Left lung (tissue), 10 donors: ENCODE results near the gene HGF. TPM values are rescaled to one million over a fixed set of nuclear protein-coding genes. Genes with fewer than 3 reads are reported as not detected.

Experiments used
- ATAC-seq: fragments of 200-7000 bp; cut with Tn5 transposase; one replicate; pipeline ENCODE4 v1.9.1; 2020; ENCODE audit warnings: moderate library complexity
- DNase-seq, 4 donors: peaks; one replicate each; pipeline ENCODE4 v3.0.0-alpha.2; 2013 to 2020
- H3K27ac ChIP-seq, 2 donors: fragments of 200-600 bp; sonication (generic) in 1 of 2; one replicate each; pipeline versions ENCODE4 v1.5.0 to v1.8.0; 2020 to 2021
- H3K27me3 ChIP-seq, 2 donors: fragments of 200-600 bp; sonication (generic) in 1 of 2; one replicate each; pipeline versions ENCODE4 v1.5.0 to v1.8.0; 2020 to 2021
- H3K36me3 ChIP-seq, 2 donors: fragments of 200-600 bp; sonication (generic) in 1 of 2; one replicate each; pipeline versions ENCODE4 v1.5.0 to v1.8.0; 2020 to 2021
- H3K4me1 ChIP-seq, 2 donors: fragments of 200-600 bp; one replicate each; pipeline ENCODE4 v1.8.0; 2021
- H3K4me3 ChIP-seq, 2 donors: fragments of 200-600 bp; sonication (generic) in 1 of 2; one replicate each; pipeline versions ENCODE4 v1.5.0 to v1.8.0; 2020 to 2021; ENCODE audit warnings: mild to moderate bottlenecking in 1 of 2
- H3K9me3 ChIP-seq, 2 donors: fragments of 200-600 bp; sonication (generic) in 1 of 2; one replicate each; pipeline versions ENCODE4 v1.5.0 to v1.8.0; 2020 to 2021
- CTCF ChIP-seq, 2 donors: fragments of 200-600 bp; sonication (generic) in 1 of 2; IDR thresholded peaks; one replicate each; pipeline versions ENCODE4 v1.5.0 to v1.8.0; 2021; ENCODE audit warnings: antibody characterized with exemption in 2 of 2
- intact Hi-C, 2 donors: fragments of 100-400 bp; cut with DNase I; formaldehyde crosslinking; loops; one replicate each; pipeline versions ENCODE4 v1.11.2 to v1.14.2; 2022
- polyA plus RNA-seq, 6 donors: library from polyadenylated mRNA; unstranded; fragments of 120-200 nt; gene quantifications; one replicate each; pipeline ENCODE4 v1.2.1, GENCODE V29; 2013; ENCODE audit not compliant: insufficient read length in 6 of 6
- total RNA-seq, 2 donors: library from RNA; stranded (reverse); fragmentation: NEBNext Ultra II Directional; extraction: Animal tissue kit (Norgen Biotek cat#: 25700); gene quantifications; one replicate each; pipeline ENCODE4 v1.2.1, GENCODE V29; 2021
- donor health status: DM: no; HTN: yes; CAD: no.
- donor health status: DM: no; HTN: no; CAD: no.

Gene HGF
- total and polyA plus RNA-seq, 8 donors, result 21.0 to 42.0 (median 29.1) TPM

DNA sequence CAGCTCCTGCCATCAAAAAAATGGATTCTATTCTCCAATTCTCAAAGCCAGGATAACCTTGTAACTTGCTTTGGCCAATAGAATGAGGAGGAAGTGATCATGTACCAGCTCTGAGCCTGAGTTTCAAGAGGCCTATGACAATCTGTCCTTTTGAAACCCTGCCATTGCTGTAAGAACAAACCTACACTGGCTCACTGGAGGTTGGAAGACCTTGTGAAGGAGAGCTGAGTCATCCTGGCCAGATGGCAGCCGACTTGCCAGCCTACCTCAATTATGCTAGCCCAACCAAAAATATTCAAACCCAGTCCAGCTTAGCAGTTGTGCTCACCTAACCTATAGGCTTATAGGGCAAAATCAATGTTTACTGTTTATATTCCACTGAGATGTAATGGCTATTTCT is 93.0 kb downstream of the HGF start:
- no peaks in the 10 kb centered on the region for H3K4me1 ChIP-seq
- no peak overlapping the region for H3K27ac ChIP-seq
- ATAC-seq (no peak), DNase-seq (no peak)
- no peak for TF ChIP-seq CTCF (IDR thresholded peaks at IDR 0.05)
- no peaks in the 10 kb centered on the region for H3K9me3 ChIP-seq
- intact Hi-C loops, result no loop called here
- no peaks in the 10 kb centered on the region for H3K36me3 ChIP-seq
- no peaks in the 10 kb centered on the region for H3K27me3 ChIP-seq
- no peak overlapping the region for H3K4me3 ChIP-seq

DNA sequence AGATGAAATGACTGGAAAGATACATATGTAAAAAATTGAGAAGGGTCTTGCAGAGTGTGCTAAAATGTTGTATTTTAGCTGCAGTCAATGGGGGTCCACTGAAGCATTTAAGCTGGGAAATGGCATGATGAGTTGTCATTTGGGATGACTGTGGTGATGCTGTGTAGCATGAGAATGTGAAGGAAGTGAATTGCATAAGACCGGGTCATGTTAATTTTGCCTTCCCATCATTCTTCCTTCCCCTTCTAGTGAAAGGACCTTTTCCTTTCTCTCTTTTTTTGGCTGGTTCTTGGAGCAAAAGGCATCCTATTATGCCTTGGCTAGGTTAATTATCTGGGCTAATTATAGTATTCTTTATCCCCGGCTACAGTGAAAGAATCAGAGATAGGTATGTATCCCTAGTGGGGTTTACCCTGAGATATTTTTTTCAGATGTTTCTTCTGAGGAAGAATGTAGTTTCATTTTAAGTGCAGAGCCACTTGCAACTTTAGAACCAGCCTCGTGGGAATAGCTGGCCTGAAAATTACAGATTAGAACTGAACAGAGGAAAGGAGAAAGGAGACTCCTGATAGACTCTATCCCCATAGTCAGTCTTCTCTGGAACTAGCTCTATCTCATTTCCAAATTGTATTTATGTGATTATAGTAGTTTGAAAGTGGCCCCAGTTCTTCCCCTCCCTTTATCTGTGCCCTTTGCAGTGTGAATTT is 93.6 kb downstream of the HGF start:
- no peak for DNase-seq
- intact Hi-C loops, result no loop called here
- no peak for TF ChIP-seq CTCF (IDR thresholded peaks at IDR 0.05)
- no peaks in the 10 kb centered on the region for H3K36me3 ChIP-seq
- H3K27ac ChIP-seq, result no peak overlapping the region
- H3K27me3 ChIP-seq, result no peaks in the 10 kb centered on the region
- H3K4me3 ChIP-seq, result no peak overlapping the region
- no peaks in the 10 kb centered on the region for H3K4me1 ChIP-seq
- no peaks in the 10 kb centered on the region for H3K9me3 ChIP-seq
- no peak for ATAC-seq

- Histone ChIP-seq H3K9me3 (no peaks in the 10 kb centered on the region), H3K4me1 (no peaks in the 10 kb centered on the region), H3K27me3 (no peaks in the 10 kb centered on the region), H3K27ac (no peak overlapping the region), H3K4me3 (no peak overlapping the region), H3K36me3 (no peaks in the 10 kb centered on the region)
- DNase-seq (no peak), ATAC-seq (no peak)
- TF ChIP-seq CTCF (IDR thresholded peaks at IDR 0.05), result no peak
- intact Hi-C loops, result no loop called here
Observed at GRCh38 chr7:81674431-81674830, 95.4 kb downstream of the HGF start.

- no peak overlapping the region for H3K4me3 ChIP-seq
- TF ChIP-seq CTCF (IDR thresholded peaks at IDR 0.05), result no peak
- intact Hi-C loops, result no loop called here
- DNase-seq (no peak), ATAC-seq (no peak)
- no peaks in the 10 kb centered on the region for H3K36me3 ChIP-seq
- no peaks in the 10 kb centered on the region for H3K9me3 ChIP-seq
- no peaks in the 10 kb centered on the region for H3K27me3 ChIP-seq
- no peak overlapping the region for H3K27ac ChIP-seq
- no peaks in the 10 kb centered on the region for H3K4me1 ChIP-seq
Observed at GRCh38 chr7:81672872-81673271, 97.0 kb downstream of the HGF start.

DNA sequence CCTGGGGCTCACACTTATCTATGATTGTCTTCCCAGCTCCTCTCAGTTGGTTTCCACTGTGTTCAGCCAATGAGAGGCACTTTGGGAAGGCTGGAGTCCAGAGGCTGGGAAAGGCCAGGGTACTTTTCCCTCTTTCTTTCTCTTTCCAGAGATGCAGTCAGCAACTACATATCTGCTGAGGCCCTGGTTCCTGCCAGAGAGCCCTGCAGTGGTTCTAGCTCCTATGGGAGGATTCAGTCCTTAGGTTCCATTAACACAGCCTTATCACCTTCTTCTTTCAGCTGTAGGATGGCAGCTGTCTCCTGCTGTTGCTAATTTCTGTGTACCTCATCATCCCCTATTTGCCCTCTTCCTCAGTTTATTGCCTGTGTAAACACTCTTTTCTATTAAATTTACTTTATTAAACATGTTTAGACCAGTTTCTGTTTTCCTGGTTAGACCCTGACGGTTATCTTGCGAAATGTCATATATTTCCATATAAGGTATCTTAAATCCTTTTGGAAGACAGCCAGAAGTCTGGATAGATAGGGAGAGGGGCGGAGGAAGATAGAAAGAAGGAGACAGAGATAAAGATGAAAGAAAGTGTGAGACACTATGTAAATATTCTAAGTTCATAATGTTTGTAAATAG is 100.3 kb downstream of the HGF start:
- no peak for TF ChIP-seq CTCF (IDR thresholded peaks at IDR 0.05)
- Histone ChIP-seq H3K36me3 (no peaks in the 10 kb centered on the region), H3K4me1 (no peaks in the 10 kb centered on the region), H3K27me3 (no peaks in the 10 kb centered on the region), H3K27ac (no peak overlapping the region), H3K4me3 (no peak overlapping the region), H3K9me3 (no peaks in the 10 kb centered on the region)
- intact Hi-C loops, result no loop called here
- ATAC-seq, result no peak
- no peak for DNase-seq
